Stimulated activated memory B cell treated with anti-CD40 and anti-IgM and Interleukin-4, amounts not matched to agents 10 μg/mL and 1 μg/mL and 100 μg/mL, for 72 hours (primary cell): ENCODE results near the gene C4orf54.

Experiments
- ATAC-seq: fragments of 150-1000 bp; cut with Tn5 transposase; 2 replicates; pipeline ENCODE4 v1.10.0; 2021
- H3K27ac Mint-ChIP-seq: one replicate; pipeline ENCODE4 v1.8.0; 2022; ENCODE audit warnings: mild to moderate bottlenecking, mixed read lengths
- H3K27me3 Mint-ChIP-seq: one replicate; pipeline ENCODE4 v1.8.0; 2022; ENCODE audit warnings: mixed read lengths
- H3K36me3 Mint-ChIP-seq: one replicate; pipeline ENCODE4 v1.8.0; 2022; ENCODE audit warnings: mixed read lengths
- H3K4me1 Mint-ChIP-seq: one replicate; pipeline ENCODE4 v1.8.0; 2022; ENCODE audit warnings: mixed read lengths
- H3K4me3 Mint-ChIP-seq: one replicate; pipeline ENCODE4 v1.8.0; 2022; ENCODE audit warnings: mild to moderate bottlenecking, moderate library complexity, mixed read lengths
- H3K9me3 Mint-ChIP-seq: one replicate; pipeline ENCODE4 v1.8.0; 2022; ENCODE audit warnings: mixed read lengths

Gene C4orf54

DNA sequence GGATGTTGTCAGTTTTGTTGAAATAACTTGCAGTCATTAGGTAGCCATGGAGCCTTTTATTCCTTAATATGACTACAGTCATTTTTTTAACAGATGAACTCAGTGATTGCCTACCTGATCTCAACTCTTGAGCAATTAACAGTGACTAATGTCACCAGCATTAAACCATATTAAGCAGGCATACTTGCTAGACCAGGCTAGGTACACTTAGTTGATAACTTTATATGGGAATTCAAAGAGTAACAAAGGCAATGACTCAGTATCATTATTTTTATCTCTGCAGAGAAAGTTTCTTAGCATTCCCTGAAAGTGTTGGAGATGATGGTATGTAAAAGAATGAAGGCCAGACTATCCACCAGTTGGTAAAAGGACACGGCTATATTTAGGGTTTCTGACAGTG is at the start of gene C4orf54:
Gene C4orf54, minus strand, starts transcription at position 31 of the 400 bp plus-strand sequence. CDS start 3,180 bp downstream, outside the sequence.
- Mint-ChIP-seq H3K4me3 (no peak within 1 kb of the TSS), H3K27me3 (peaks cover 8% of the 10 kb centered on the region), H3K9me3 (no peaks in the 10 kb centered on the region), H3K36me3 (no peaks in the 10 kb centered on the region), H3K4me1 (no peaks in the 10 kb centered on the region), H3K27ac (no peak within 1 kb of the TSS)
- no peak for ATAC-seq

GRCh38 chr4:99705891-99706290 is 48.3 kb upstream of the C4orf54 start:
- H3K4me3 Mint-ChIP-seq = no peak overlapping the region
- no peak for ATAC-seq
- H3K27me3 Mint-ChIP-seq = peaks cover 19% of the 10 kb centered on the region
- H3K9me3 Mint-ChIP-seq = peaks cover 2% of the 10 kb centered on the region
- no peak overlapping the region for H3K27ac Mint-ChIP-seq
- H3K36me3 Mint-ChIP-seq = no peaks in the 10 kb centered on the region
- H3K4me1 Mint-ChIP-seq = no peaks in the 10 kb centered on the region

GRCh38 chr4:99696801-99697200 is 39.2 kb upstream of the C4orf54 start:
- Mint-ChIP-seq H3K4me1 (no peaks in the 10 kb centered on the region), H3K36me3 (no peaks in the 10 kb centered on the region), H3K27me3 (peaks cover 49% of the 10 kb centered on the region), H3K27ac (no peak overlapping the region), H3K4me3 (no peak overlapping the region), H3K9me3 (no peaks in the 10 kb centered on the region)
- no peak for ATAC-seq

DNA sequence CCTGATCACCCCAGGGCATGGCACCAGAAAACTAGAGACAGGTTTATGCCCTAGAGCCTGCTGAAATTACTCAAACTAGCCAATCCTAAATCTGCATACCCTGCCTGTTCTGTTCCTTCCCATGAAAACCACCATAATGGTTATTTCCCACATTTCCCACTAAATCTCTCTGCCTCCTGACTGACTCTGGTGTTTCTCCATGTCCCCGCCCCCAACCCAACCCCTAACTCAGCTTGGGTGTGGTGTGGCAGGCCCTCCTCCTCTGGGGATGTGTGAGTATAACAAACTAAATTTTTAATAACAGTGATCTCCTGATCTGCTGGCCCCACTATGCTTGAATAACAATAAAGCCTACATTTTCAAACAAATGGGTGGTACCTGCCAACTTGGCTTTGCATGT is 35.5 kb upstream of the C4orf54 start:
- H3K27ac Mint-ChIP-seq = no peak overlapping the region
- H3K4me3 Mint-ChIP-seq = no peak overlapping the region
- no peaks in the 10 kb centered on the region for H3K4me1 Mint-ChIP-seq
- H3K9me3 Mint-ChIP-seq = peaks cover 14% of the 10 kb centered on the region
- no peak for ATAC-seq
- peaks cover 8% of the 10 kb centered on the region for H3K36me3 Mint-ChIP-seq
- H3K27me3 Mint-ChIP-seq = peaks cover 22% of the 10 kb centered on the region

- no peak for ATAC-seq
- Mint-ChIP-seq H3K9me3 (peaks cover 14% of the 10 kb centered on the region), H3K36me3 (peaks cover 8% of the 10 kb centered on the region), H3K27me3 (peaks cover 20% of the 10 kb centered on the region), H3K27ac (no peak overlapping the region), H3K4me3 (no peak overlapping the region), H3K4me1 (no peaks in the 10 kb centered on the region)
These were observed 33.4 kb upstream of the C4orf54 start for GRCh38 chr4:99690990-99691389.

DNA sequence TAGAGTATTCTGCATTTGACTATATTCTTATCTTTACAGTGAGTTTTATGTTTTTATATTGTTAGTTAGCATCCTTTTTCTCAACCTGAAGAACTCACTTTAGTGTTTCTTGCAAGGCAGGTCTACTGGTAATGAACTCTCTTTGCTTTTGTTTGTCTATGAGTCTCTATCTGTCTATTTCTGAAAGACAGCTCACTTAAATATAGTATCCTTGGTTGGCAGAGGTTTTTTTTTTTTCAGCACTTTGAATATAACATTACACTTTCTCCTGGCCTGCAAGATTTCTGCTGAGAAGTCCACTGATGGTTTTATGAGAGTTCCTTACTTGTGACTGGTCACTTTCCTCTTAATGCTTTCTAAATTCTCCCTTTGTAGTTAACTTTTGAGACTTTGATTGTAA is 32.8 kb upstream of the C4orf54 start:
- no peak overlapping the region for H3K4me3 Mint-ChIP-seq
- peaks cover 14% of the 10 kb centered on the region for H3K9me3 Mint-ChIP-seq
- no peak overlapping the region for H3K27ac Mint-ChIP-seq
- no peaks in the 10 kb centered on the region for H3K4me1 Mint-ChIP-seq
- peaks cover 8% of the 10 kb centered on the region for H3K36me3 Mint-ChIP-seq
- H3K27me3 Mint-ChIP-seq = peaks cover 20% of the 10 kb centered on the region
- ATAC-seq = no peak

DNA sequence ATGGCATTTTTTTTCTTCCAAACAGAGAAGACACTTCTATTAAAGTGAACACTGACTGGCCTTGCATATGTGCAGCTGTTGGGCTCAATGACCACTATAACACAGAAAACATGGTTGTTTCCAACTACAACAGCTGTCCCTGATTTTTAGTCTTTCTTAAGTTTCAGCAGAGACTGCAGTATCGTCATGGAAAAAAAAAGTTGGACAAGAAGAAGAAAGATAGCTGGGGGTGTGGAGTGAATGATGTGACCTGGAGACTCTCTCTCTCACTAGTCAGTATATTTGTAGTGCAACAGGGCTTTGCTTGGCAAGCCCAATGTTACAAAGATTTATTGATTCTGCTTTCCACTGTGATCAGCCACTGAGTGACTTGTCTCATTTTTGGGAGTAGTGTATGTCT is 29.5 kb upstream of the C4orf54 start:
- H3K36me3 Mint-ChIP-seq = peaks cover 8% of the 10 kb centered on the region
- H3K4me1 Mint-ChIP-seq = no peaks in the 10 kb centered on the region
- no peak overlapping the region for H3K27ac Mint-ChIP-seq
- ATAC-seq = no peak
- no peak overlapping the region for H3K4me3 Mint-ChIP-seq
- peaks cover 14% of the 10 kb centered on the region for H3K9me3 Mint-ChIP-seq
- H3K27me3 Mint-ChIP-seq = peaks cover 35% of the 10 kb centered on the region

DNA sequence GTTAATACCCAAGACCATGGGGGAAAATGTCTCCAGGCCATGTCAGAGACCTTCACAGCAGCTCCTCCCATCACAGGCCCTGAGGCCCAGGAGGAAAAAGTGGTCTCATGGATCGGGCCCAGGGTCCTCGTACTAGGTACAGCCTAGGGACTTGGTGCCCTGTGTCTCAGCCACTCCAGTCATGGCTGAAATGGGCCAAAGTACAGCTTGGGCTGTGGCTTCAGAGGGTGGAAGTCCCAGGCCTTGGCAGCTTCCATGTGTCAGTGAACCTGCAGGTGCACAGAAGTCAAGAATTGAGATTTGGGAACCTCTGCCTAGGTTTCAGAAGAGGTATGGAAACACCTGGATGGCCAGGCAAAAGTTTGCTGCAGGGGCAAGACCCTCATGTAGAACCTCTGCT is 27.6 kb upstream of the C4orf54 start:
- Mint-ChIP-seq H3K27me3 (peaks cover 33% of the 10 kb centered on the region), H3K4me1 (no peaks in the 10 kb centered on the region), H3K9me3 (peaks cover 4% of the 10 kb centered on the region), H3K4me3 (no peak overlapping the region), H3K36me3 (no peaks in the 10 kb centered on the region), H3K27ac (no peak overlapping the region)
- ATAC-seq = no peak

GRCh38 chr4:99683895-99684294 is 26.3 kb upstream of the C4orf54 start:
- peaks cover 26% of the 10 kb centered on the region for H3K27me3 Mint-ChIP-seq
- H3K9me3 Mint-ChIP-seq = no peaks in the 10 kb centered on the region
- H3K4me3 Mint-ChIP-seq = no peak overlapping the region
- H3K27ac Mint-ChIP-seq = no peak overlapping the region
- ATAC-seq = no peak
- no peaks in the 10 kb centered on the region for H3K36me3 Mint-ChIP-seq
- H3K4me1 Mint-ChIP-seq = no peaks in the 10 kb centered on the region

GRCh38 chr4:99679976-99680375 is 22.3 kb upstream of the C4orf54 start:
- peaks cover 26% of the 10 kb centered on the region for H3K27me3 Mint-ChIP-seq
- no peak overlapping the region for H3K27ac Mint-ChIP-seq
- H3K36me3 Mint-ChIP-seq = no peaks in the 10 kb centered on the region
- ATAC-seq = no peak
- H3K4me1 Mint-ChIP-seq = peaks cover 4% of the 10 kb centered on the region
- H3K9me3 Mint-ChIP-seq = peaks cover 2% of the 10 kb centered on the region
- H3K4me3 Mint-ChIP-seq = no peak overlapping the region

DNA sequence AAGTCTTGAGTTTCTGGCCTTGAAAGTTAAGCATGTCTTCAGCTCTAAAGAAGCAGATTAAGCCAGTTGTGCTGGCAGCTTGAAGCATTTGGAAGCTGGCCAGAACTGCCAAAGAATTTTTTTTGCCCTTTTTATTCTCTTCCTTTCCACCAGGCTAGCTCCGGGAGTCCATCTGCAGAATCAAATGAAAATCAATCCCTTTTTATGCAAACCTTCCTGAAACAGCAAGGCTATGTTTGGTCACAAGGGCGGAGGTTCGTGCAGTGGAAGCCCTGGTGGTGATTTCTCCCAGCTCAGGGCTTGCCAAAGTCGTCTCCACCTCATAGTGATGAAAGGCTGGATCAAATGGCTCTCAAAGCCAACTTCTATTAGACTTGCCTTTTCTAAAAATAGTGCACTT is 21.6 kb upstream of the C4orf54 start:
- H3K36me3 Mint-ChIP-seq = no peaks in the 10 kb centered on the region
- H3K9me3 Mint-ChIP-seq = peaks cover 2% of the 10 kb centered on the region
- no peak overlapping the region for H3K4me3 Mint-ChIP-seq
- no peak for ATAC-seq
- peaks cover 4% of the 10 kb centered on the region for H3K4me1 Mint-ChIP-seq
- no peak overlapping the region for H3K27ac Mint-ChIP-seq
- H3K27me3 Mint-ChIP-seq = peaks cover 18% of the 10 kb centered on the region

GRCh38 chr4:99677161-99677560 is 19.5 kb upstream of the C4orf54 start:
- no peak for ATAC-seq
- Mint-ChIP-seq H3K27me3 (peaks cover 17% of the 10 kb centered on the region), H3K27ac (no peak overlapping the region), H3K36me3 (peaks cover 10% of the 10 kb centered on the region), H3K4me3 (no peak overlapping the region), H3K9me3 (peaks cover 17% of the 10 kb centered on the region), H3K4me1 (peaks cover 4% of the 10 kb centered on the region)

GRCh38 chr4:99670409-99671073 is 12.9 kb upstream of the C4orf54 start:
- H3K4me3 Mint-ChIP-seq = no peak overlapping the region
- peaks cover 19% of the 10 kb centered on the region for H3K9me3 Mint-ChIP-seq
- no peaks in the 10 kb centered on the region for H3K4me1 Mint-ChIP-seq
- H3K27ac Mint-ChIP-seq = no peak overlapping the region
- H3K36me3 Mint-ChIP-seq = peaks cover 10% of the 10 kb centered on the region
- no peak for ATAC-seq
- peaks cover 17% of the 10 kb centered on the region for H3K27me3 Mint-ChIP-seq

GRCh38 chr4:99669084-99669483 is 11.5 kb upstream of the C4orf54 start:
- Mint-ChIP-seq H3K4me3 (no peak overlapping the region), H3K4me1 (no peaks in the 10 kb centered on the region), H3K27me3 (peaks cover 17% of the 10 kb centered on the region), H3K27ac (no peak overlapping the region), H3K36me3 (peaks cover 10% of the 10 kb centered on the region), H3K9me3 (peaks cover 19% of the 10 kb centered on the region)
- ATAC-seq = no peak

GRCh38 chr4:99668472-99668871 is 10.8 kb upstream of the C4orf54 start:
- peaks cover 17% of the 10 kb centered on the region for H3K27me3 Mint-ChIP-seq

DNA sequence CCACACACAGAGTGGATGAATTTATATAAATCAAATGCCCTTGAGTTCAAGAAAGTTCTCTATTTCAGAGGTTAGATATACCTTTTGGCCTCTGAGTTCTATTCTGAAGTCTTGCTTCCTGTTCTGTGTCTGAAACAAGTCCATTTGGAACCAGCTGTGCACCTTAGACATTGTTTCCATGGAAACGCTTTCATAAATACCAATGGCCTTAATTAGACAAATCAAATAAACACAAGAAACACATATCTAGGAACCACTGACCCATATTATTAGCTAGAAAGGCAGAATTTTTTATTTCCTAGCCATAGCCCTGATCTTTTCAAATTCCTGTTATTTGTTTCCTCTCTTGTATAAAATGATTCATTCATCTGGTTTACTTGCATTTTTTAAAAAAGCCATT is 8.4 kb upstream of the C4orf54 start:
- Mint-ChIP-seq H3K27me3 (peaks cover 22% of the 10 kb centered on the region), H3K36me3 (no peaks in the 10 kb centered on the region), H3K9me3 (no peaks in the 10 kb centered on the region), H3K4me1 (no peaks in the 10 kb centered on the region), H3K27ac (no peak overlapping the region), H3K4me3 (no peak overlapping the region)
- no peak for ATAC-seq

More at GRCh38 chr4:99668472-99668871, 10.8 kb upstream of the C4orf54 start:
- ATAC-seq = no peak
- Mint-ChIP-seq H3K9me3 (peaks cover 15% of the 10 kb centered on the region), H3K4me3 (no peak overlapping the region), H3K27ac (no peak overlapping the region), H3K4me1 (no peaks in the 10 kb centered on the region), H3K36me3 (peaks cover 7% of the 10 kb centered on the region)
